Measurements from ENCODE around the gene ELN.
A peak's percentile ranks its signal among the peaks of the same experiment; 100 is the strongest.
"Not testable (repeated sequence)": the region's sequence is repeated elsewhere in the genome, so short reads cannot be mapped to it uniquely, and the experiment has no call there.

ELN gene

DNA sequence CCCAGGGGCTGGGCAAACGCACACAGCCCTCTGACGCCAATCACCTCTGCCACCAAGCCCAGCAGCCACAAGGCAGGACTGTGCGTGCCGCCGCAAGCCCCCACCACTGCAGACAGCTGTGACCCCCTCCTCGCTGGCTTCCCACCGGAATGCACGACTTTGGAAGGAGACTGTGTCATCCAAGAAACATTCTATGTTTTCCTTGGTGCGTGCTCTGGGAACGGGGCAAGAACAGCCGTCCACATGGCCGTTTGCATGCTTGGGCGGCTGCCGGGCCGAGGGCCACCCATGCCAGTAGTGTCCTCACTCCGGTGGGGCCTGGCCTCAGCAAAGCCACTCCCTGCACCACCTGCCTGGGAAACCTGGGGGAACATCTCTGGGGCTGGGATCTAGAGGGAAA lies 17.6 kb upstream of the ELN start:
- Histone ChIP-seq H3K4me3 (ENCODE audit: low read length) (no peak overlapping the region), H3K9me3 (ENCODE audit: insufficient read depth, low read length) (no peaks in the 10 kb centered on the region), H3K36me3 (replicated peaks; ENCODE audit: low read depth, low read length) (no peaks in the 10 kb centered on the region), H3K27me3 (ENCODE audit: low read depth, low read length) (peaks cover 3% of the 10 kb centered on the region; the same call in 1 of the 2 replicates), H4K20me1 (ENCODE audit: insufficient read depth, low read length) (no peaks in the 10 kb centered on the region), H3K9ac (ENCODE audit: low read length) (no peak overlapping the region), H2AFZ (ENCODE audit: low read depth, low read length) (no peak overlapping the region), H3K79me2 (ENCODE audit: low read length) (no peaks in the 10 kb centered on the region), H3K4me1 (ENCODE audit: low read length) (peaks cover 10% of the 10 kb centered on the region), H3K27ac (ENCODE audit: low read length) (no peak overlapping the region), H3K4me2 (ENCODE audit: low read length) (no peak overlapping the region)
- no peak for TF ChIP-seq EZH2phosphoT487 (IDR thresholded peaks at IDR 0.05; ENCODE audit: low read depth)
- TF ChIP-seq, protein P1, sequence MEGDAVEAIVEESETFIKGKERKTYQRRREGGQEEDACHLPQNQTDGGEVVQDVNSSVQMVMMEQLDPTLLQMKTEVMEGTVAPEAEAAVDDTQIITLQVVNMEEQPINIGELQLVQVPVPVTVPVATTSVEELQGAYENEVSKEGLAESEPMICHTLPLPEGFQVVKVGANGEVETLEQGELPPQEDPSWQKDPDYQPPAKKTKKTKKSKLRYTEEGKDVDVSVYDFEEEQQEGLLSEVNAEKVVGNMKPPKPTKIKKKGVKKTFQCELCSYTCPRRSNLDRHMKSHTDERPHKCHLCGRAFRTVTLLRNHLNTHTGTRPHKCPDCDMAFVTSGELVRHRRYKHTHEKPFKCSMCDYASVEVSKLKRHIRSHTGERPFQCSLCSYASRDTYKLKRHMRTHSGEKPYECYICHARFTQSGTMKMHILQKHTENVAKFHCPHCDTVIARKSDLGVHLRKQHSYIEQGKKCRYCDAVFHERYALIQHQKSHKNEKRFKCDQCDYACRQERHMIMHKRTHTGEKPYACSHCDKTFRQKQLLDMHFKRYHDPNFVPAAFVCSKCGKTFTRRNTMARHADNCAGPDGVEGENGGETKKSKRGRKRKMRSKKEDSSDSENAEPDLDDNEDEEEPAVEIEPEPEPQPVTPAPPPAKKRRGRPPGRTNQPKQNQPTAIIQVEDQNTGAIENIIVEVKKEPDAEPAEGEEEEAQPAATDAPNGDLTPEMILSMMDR (IDR thresholded peaks at IDR 0.05; ENCODE audit: low read depth, low read length): no peak

DNA sequence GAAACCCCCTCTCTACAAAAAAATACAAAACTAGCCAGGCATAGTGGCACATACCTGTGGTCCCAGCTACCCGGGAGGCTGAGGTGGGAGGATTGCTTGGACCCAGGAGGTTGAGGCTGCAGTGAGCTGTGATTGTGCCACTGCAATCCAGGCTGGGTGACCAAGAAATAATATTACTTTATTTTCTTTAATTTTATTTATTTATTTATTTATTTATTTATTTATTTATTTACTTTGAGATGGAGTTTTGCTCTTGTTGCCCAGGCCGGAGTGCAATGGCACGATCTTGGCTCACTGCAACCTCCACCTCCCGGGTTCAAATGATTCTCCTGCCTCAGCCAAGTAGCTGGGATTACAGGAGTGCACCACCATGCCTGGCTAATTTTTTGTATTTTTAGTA lies 16.6 kb upstream of the ELN start:
- not testable (repeated sequence) for H3K27ac ChIP-seq (ENCODE audit: low read length); H3K79me2 ChIP-seq (ENCODE audit: low read length); H3K9ac ChIP-seq (ENCODE audit: low read length); H3K4me1 ChIP-seq (ENCODE audit: low read length); H3K4me2 ChIP-seq (ENCODE audit: low read length); H3K27me3 ChIP-seq (ENCODE audit: low read depth, low read length); H2AFZ ChIP-seq (ENCODE audit: low read depth, low read length); H3K4me3 ChIP-seq (ENCODE audit: low read length); H3K36me3 ChIP-seq (replicated peaks; ENCODE audit: low read depth, low read length); H4K20me1 ChIP-seq (ENCODE audit: insufficient read depth, low read length); H3K9me3 ChIP-seq (ENCODE audit: insufficient read depth, low read length)

DNA sequence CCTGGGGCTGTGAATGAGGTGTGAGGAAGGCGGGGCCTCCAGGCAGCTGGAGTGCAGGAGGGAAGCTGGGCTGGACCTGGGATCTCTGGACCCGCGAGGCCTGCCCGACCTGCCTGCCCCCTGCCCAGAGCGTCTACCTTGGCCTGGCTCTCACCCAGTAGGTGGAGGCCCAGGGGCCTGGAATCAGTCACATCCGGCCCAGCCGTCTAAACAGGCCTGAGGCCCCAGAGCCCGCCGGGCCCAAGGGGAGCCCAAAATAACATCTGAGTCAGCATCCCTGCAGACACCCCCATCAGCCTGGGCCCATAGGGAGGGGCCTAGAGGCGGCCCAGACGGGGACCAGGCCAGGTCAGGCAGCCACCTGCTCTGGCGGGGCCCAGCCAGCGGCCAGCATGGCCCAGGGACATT lies 15.1 kb upstream of the ELN start:
- Histone ChIP-seq H3K79me2 (ENCODE audit: low read length) (no peaks in the 10 kb centered on the region), H3K4me2 (ENCODE audit: low read length) (peak overlapping the region; percentile 10; the same call in 1 of the 2 replicates), H3K9me3 (ENCODE audit: insufficient read depth, low read length) (no peaks in the 10 kb centered on the region), H2AFZ (ENCODE audit: low read depth, low read length) (peak overlapping the region; percentile 52; the same call in 1 of the 2 replicates), H3K27me3 (ENCODE audit: low read depth, low read length) (no peaks in the 10 kb centered on the region), H3K4me3 (ENCODE audit: low read length) (no peak overlapping the region), H4K20me1 (ENCODE audit: insufficient read depth, low read length) (no peaks in the 10 kb centered on the region), H3K4me1 (ENCODE audit: low read length) (peaks cover 10% of the 10 kb centered on the region), H3K9ac (ENCODE audit: low read length) (peak overlapping the region; percentile 10; the same call in 1 of the 2 replicates), H3K27ac (ENCODE audit: low read length) (no peak overlapping the region), H3K36me3 (replicated peaks; ENCODE audit: low read depth, low read length) (no peaks in the 10 kb centered on the region)
- no peak for TF ChIP-seq EZH2phosphoT487 (IDR thresholded peaks at IDR 0.05; ENCODE audit: low read depth)
- TF ChIP-seq, protein P1 (IDR thresholded peaks at IDR 0.05; ENCODE audit: low read depth, low read length): no peak

DNA sequence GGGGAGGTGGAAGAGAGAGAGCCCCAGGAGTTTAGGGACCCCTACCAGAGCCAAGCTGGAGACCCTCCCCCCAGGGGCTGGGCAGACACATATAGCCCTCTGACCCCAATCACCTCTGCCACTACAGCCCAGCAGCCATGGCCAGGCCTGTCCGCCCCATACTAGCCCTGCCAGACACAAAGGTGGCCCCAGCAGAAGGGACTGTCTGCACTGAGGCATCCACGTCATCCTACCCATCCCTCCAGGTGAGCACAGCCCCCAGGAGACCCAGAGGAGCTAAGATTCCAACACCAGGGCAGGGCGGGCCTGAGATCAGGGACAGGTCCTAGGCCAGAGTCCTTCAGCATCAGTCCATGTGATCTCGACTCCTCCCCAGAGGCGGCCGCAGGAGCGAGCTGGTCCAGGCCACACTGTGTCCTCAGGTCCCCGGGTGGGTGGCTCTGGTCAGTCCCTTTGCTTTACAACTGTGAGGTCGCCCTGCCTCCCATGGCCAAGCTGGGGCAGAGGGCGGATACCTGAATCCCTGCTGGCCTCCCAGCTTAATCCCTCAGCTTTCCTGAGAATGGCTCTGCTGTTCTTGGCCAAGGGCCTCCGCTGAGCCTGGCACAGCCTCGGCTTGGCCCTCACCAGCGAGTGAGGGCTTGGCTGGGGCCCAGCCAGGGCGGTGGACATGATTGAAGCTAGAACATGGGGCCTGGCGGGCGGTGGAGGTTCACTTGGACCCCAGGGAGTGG lies 14.3 kb upstream of the ELN start:
- TF ChIP-seq, protein P1 (IDR thresholded peaks at IDR 0.05; ENCODE audit: low read depth, low read length): no peak
- no peak for TF ChIP-seq EZH2phosphoT487 (IDR thresholded peaks at IDR 0.05; ENCODE audit: low read depth)
- no peak overlapping the region for H3K4me2 ChIP-seq (ENCODE audit: low read length)
- no peak overlapping the region for H3K9ac ChIP-seq (ENCODE audit: low read length)
- no peak overlapping the region for H3K27ac ChIP-seq (ENCODE audit: low read length)
- no peaks in the 10 kb centered on the region for H4K20me1 ChIP-seq (ENCODE audit: insufficient read depth, low read length)
- no peaks in the 10 kb centered on the region; the same call in 1 of the 2 replicates for H3K27me3 ChIP-seq (ENCODE audit: low read depth, low read length)
- no peaks in the 10 kb centered on the region for H3K9me3 ChIP-seq (ENCODE audit: insufficient read depth, low read length)
- no peaks in the 10 kb centered on the region for H3K79me2 ChIP-seq (ENCODE audit: low read length)
- 0 out of 2 replicates have a peak overlapping the region, but pooled peaks have one; percentile 52 for H2AFZ ChIP-seq (ENCODE audit: low read depth, low read length)
- no peak overlapping the region for H3K4me3 ChIP-seq (ENCODE audit: low read length)
- peaks cover 10% of the 10 kb centered on the region for H3K4me1 ChIP-seq (ENCODE audit: low read length)
- H3K36me3 ChIP-seq (replicated peaks; ENCODE audit: low read depth, low read length): no peaks in the 10 kb centered on the region
